GM20000 (cell line): Measurements from ENCODE around the gene IL22RA2.

Experiments
- DNase-seq: peaks from one replicate; pipeline ENCODE4 v3.0.0; 2012; ENCODE audit warnings: low spot score
- TF ChIP-seq, protein P1 (sequence below): IDR thresholded peaks from 2 replicates; pipeline ENCODE4 v1.5.1; 2012; ENCODE audit warnings: mild to moderate bottlenecking, control low read depth; ENCODE audit errors: extremely low read depth, missing control alignments

The IL22RA2 gene

DNA sequence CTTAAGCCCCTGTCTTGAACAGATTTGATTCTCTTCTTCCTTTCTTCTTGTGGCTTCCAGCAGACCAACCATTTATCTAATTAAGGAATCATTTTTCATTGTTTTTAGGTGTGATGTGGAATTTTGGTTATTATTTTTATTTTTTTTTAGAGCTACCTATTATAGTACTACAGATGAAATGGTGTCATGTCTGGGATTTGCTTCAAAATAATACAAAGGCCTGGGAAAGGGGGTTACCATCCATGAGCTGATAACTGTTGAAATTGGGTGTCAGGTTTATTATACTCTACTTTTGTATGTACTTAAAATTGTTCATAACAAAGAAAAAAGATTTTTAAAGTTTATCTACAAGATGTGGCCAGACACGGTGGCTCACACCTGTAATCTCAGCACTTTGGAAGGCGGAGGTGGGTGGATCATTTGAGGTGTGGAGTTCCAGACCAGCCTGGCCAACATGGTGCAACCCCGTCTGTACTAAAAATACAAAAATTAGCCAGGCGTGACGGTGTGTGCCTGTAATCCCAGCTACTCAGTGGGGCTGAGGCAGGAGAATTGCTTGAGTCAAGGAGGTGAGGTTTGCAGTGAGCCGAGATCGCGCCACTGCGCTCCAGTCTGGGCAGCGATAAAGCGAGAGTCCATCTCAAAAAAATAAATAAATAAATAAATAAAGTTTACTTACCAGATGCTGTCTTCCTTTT, 561 bp downstream of the IL22RA2 start:
- TF ChIP-seq, protein P1, sequence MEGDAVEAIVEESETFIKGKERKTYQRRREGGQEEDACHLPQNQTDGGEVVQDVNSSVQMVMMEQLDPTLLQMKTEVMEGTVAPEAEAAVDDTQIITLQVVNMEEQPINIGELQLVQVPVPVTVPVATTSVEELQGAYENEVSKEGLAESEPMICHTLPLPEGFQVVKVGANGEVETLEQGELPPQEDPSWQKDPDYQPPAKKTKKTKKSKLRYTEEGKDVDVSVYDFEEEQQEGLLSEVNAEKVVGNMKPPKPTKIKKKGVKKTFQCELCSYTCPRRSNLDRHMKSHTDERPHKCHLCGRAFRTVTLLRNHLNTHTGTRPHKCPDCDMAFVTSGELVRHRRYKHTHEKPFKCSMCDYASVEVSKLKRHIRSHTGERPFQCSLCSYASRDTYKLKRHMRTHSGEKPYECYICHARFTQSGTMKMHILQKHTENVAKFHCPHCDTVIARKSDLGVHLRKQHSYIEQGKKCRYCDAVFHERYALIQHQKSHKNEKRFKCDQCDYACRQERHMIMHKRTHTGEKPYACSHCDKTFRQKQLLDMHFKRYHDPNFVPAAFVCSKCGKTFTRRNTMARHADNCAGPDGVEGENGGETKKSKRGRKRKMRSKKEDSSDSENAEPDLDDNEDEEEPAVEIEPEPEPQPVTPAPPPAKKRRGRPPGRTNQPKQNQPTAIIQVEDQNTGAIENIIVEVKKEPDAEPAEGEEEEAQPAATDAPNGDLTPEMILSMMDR: no peak
- no peak for DNase-seq

DNA sequence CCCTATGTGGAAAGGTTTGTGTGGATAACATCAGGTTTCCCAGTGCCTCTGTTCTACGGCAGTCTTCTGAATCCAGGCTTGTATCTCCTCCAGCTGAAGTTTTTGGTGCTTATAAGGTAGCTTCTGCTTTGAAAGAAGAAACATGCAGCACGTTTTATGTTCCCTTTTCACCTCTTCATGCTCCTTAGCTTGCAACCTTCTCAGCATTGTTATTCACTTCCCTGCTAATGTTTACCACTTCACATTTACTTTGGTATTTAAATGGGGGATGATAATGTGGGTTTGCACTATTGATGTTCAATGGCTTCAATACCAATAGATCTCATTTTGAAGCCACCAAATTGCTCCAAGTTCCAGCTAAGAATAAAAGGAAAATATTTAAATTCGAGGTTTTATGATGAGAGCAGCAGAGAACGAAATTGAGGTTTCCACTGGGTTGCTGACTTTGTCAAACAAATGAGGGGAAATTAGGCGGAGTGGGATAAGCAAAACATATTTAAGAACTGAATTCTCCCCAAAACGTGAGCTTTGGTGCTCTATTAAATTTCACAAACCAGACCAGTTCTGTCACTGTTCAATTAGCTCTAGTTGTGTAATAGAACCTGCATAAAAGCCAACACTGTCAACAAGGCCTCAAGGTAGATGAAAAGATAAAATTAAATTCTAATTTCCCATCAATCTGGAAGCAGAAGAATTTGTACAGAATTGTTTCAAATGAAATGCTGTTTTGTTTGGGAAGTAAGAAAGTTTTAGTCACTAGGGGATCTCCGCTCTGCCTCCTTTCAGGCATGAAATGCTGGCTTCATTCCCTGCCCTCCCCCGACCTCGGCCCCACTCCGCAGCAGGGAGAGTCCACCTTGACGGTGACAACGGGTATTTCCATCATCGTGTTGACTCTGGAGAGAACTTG, 1.4 kb downstream of the IL22RA2 start:
- DNase-seq: peak; percentile 47
- TF ChIP-seq, protein P1: no peak

GRCh38 chr6:137171053-137171374, 2.4 kb downstream of the IL22RA2 start:
- TF ChIP-seq, protein P1: no peak

DNA sequence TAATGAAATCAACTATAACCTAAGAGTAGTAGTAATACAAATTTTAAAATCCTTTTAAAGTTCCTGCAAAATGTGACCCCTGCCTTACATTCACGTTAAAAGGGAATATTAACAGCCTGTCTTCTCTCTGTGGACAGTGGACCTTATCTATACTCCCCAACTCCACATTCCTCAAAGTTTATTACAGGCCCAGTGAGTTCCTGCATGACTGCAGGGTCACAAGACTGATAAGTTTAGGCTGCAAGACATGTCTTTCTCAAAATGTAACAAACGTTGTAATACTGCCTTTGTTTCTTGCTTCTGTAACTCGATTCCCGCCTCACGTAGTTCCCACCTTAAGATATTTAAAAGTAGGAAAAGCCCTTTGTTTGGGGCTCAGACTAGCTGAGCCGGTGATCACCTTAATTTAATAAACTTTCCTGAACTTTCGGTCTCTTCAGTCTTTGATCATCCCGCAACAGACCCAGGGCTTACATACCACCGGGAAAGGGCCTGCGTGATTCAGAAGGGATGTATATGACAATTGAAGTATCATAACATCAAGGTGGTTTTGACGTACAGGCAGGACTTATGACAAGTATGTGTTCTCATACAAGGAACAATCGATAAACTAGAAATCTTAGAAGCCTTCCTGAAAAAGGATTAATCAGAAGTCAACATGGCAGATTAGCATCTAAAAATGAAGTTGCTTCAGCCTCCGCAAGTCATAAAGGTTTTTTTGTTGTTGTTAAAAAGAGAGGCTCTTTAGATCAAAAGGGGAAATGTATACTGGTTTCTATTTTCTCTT, 3.0 kb downstream of the IL22RA2 start:
- TF ChIP-seq, protein P1: no peak

More at GRCh38 chr6:137171053-137171374, 2.4 kb downstream of the IL22RA2 start:
- no peak for DNase-seq

GRCh38 chr6:137167702-137168377, 5.6 kb downstream of the IL22RA2 start:
- no peak for DNase-seq
- TF ChIP-seq, protein P1: no peak

More for the DNA sequence above, 3.0 kb downstream of the IL22RA2 start:
- DNase-seq: no peak

- TF ChIP-seq, protein P1: no peak
- DNase-seq: no peak
These were observed 7.0 kb downstream of the IL22RA2 start for GRCh38 chr6:137166247-137167098.
